Suprapubic skin (tissue), 4 donors: ENCODE results near the gene SENP1.

Experiments used
- EP300 ChIP-seq: sonication (generic); formaldehyde crosslinking; IDR thresholded peaks from one replicate; pipeline ENCODE4 v1.6.1; 2017; ENCODE audit warnings: antibody characterized with exemption
- POLR2A ChIP-seq, 2 donors: fragments of 450-650 bp; IDR thresholded peaks; one replicate each; pipeline ENCODE4 v1.6.1; 2017; ENCODE audit warnings: antibody characterized with exemption in 2 of 2, mild to moderate bottlenecking in 2 of 2, moderate library complexity in 2 of 2
- POLR2AphosphoS5 ChIP-seq, 3 donors: sonication (generic); formaldehyde crosslinking; IDR thresholded peaks; one replicate each; pipeline ENCODE4 v1.6.1; 2017; ENCODE audit warnings: antibody characterized with exemption in 3 of 3
- TF ChIP-seq, protein P1 (sequence below), 2 donors: fragments of 200-600 bp in 1 of 2; fragments of 450-650 bp in 1 of 2; sonication (generic) in 1 of 2; IDR thresholded peaks; one replicate each; pipeline ENCODE4 v1.5.1; 2016 to 2019; ENCODE audit warnings: antibody characterized with exemption in 2 of 2, mild to moderate bottlenecking in 1 of 2, moderate library complexity in 1 of 2

GRCh38 chr12:48129376-48129775 is 23.5 kb upstream of the SENP1 start:
- TF ChIP-seq, protein P1, sequence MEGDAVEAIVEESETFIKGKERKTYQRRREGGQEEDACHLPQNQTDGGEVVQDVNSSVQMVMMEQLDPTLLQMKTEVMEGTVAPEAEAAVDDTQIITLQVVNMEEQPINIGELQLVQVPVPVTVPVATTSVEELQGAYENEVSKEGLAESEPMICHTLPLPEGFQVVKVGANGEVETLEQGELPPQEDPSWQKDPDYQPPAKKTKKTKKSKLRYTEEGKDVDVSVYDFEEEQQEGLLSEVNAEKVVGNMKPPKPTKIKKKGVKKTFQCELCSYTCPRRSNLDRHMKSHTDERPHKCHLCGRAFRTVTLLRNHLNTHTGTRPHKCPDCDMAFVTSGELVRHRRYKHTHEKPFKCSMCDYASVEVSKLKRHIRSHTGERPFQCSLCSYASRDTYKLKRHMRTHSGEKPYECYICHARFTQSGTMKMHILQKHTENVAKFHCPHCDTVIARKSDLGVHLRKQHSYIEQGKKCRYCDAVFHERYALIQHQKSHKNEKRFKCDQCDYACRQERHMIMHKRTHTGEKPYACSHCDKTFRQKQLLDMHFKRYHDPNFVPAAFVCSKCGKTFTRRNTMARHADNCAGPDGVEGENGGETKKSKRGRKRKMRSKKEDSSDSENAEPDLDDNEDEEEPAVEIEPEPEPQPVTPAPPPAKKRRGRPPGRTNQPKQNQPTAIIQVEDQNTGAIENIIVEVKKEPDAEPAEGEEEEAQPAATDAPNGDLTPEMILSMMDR (IDR thresholded peaks at IDR 0.05), result no peak
- TF ChIP-seq POLR2AphosphoS5 (IDR thresholded peaks at IDR 0.05), result no peak
- TF ChIP-seq POLR2A (IDR thresholded peaks at IDR 0.05), result no peak
- TF ChIP-seq EP300, result no peak
